H1 (cell line): ENCODE results near the gene NIPSNAP2. TPM values are rescaled to one million over a fixed set of nuclear protein-coding genes. Genes with fewer than 3 reads are reported as not detected.

Experiments
- CHD7 ChIP-seq: fragments of 300-600 bp; sonication (generic); IDR thresholded peaks from 2 replicates; pipeline ENCODE4 v1.7.1; 2012; ENCODE audit warnings: low read length, moderate library complexity, mild to moderate bottlenecking, inconsistent platforms; ENCODE audit not compliant: insufficient replicate concordance
- SUZ12 ChIP-seq: fragments of 200-600 bp; sonication (generic); IDR thresholded peaks from 2 replicates; pipeline ENCODE4 v1.6.1; 2012; ENCODE audit warnings: mild to moderate bottlenecking, inconsistent platforms, low read length, moderate library complexity, mixed read lengths
- YY1 ChIP-seq: IDR thresholded peaks from 2 replicates; pipeline ENCODE4 v1.6.1; 2011; ENCODE audit warnings: low read depth, mild to moderate bottlenecking, low read length
- polyA plus RNA-seq, 7 experiments: library from polyadenylated mRNA; depleted of rRNA in 3 of 7; stranded (reverse) in 5 of 7; unstranded in 2 of 7; fragments of >200 nt in 5 of 7; fragments of 200-250 nt in 2 of 7; gene quantifications; 1 replicate in 5 of 7; 2 replicates in 1 of 7; 4 replicates in 1 of 7; pipeline versions ENCODE4 v1.2.1 to v1.2.3, GENCODE V29; 2011 to 2013; ENCODE audit warnings: missing spikeins in 2 of 7, mixed read lengths in 2 of 7
- total RNA-seq: library from RNA; stranded (reverse); fragmentation: NEBNext Ultra II Directional; extraction: Animal tissue kit (Norgen Biotek cat#: 25700); gene quantifications from 2 replicates; pipeline ENCODE4 v1.2.1, GENCODE V29; 2021

NIPSNAP2 gene
- total and polyA plus RNA-seq, 2 of the 8 experiments (the other 6 are each of a cell fraction or from before 2014, with no cell fraction given) = 31.1 to 45.2 TPM

- TF ChIP-seq YY1 (no peak), CHD7 (no peak), SUZ12 (no peak)
Observed at GRCh38 chr7:55970978-55971377, 6.6 kb downstream of the NIPSNAP2 start (continued).
